Endothelial cell of umbilical vein (primary cell): ENCODE data around the gene GRM5. TPM values are rescaled to one million over a fixed set of nuclear protein-coding genes. Genes with fewer than 3 reads are reported as not detected.

Source experiments
- BruUV-seq: library from RNA; stranded (reverse); fragments of 400-500 nt; replicated peaks from 2 replicates; lab custom pipeline; 2021; lab: Mats Ljungman, UMichigan
- CTCF ChIA-PET: fragments of 300-600, 350-600 bp; sonication (Branson Sonifier 250); formaldehyde crosslinking; loops from one replicate; lab custom pipeline; 2021; ENCODE audit warnings: antibody characterized with exemption, inconsistent platforms; lab: Charles Lee
- POLR2A ChIA-PET: fragments of 300-600, 350-600 bp; sonication (Branson Sonifier 250); formaldehyde crosslinking; loops from one replicate; lab custom pipeline; 2021; ENCODE audit warnings: antibody characterized with exemption, inconsistent platforms; lab: Charles Lee
- DNase-seq: peaks from one replicate; pipeline ENCODE4 v3.0.0-alpha.2; 2011; ENCODE audit warnings: low read depth, low spot score
- FAIRE-seq: peaks from 2 replicates; lab custom pipeline; 2011; peaks lifted over from hg19 to GRCh38; lab: Jason Lieb, UNC
- H2AFZ ChIP-seq: 2 replicates; pipeline ENCODE4 v1.6.0; 2012; ENCODE audit warnings: low read depth, low read length, control low read depth, inconsistent platforms
- H3K27ac ChIP-seq: 2 replicates; pipeline ENCODE4 v1.5.1; 2011; ENCODE audit warnings: low read depth, mild to moderate bottlenecking, control low read depth, low read length, moderate library complexity; ENCODE audit not compliant: insufficient read depth
- H3K27me3 ChIP-seq, 2 experiments: 2 replicates each; pipeline versions ENCODE4 v1.6.0 to v1.6.1; 2011; ENCODE audit warnings: low read length in 2 of 2, mixed read lengths in 1 of 2; ENCODE audit not compliant: control insufficient read depth in 2 of 2, insufficient read depth in 2 of 2
- H3K36me3 ChIP-seq, 2 experiments: 2 replicates in 1 of 2; 3 replicates in 1 of 2; pipeline ENCODE4 v1.5.1; 2011; ENCODE audit warnings: low read length in 2 of 2, mild to moderate bottlenecking in 1 of 2, moderate library complexity in 1 of 2; ENCODE audit not compliant: control insufficient read depth in 2 of 2, insufficient read depth in 2 of 2; ENCODE audit errors: extremely low read depth in 1 of 2
- H3K4me1 ChIP-seq: 3 replicates; pipeline ENCODE4 v1.5.1; 2011; ENCODE audit warnings: mild to moderate bottlenecking, low read length; ENCODE audit not compliant: control insufficient read depth, insufficient read depth; ENCODE audit errors: extremely low read depth
- H3K4me2 ChIP-seq: 2 replicates; pipeline ENCODE4 v1.6.1; 2011; ENCODE audit warnings: low read length, control low read depth, mixed read lengths; ENCODE audit not compliant: insufficient read depth
- H3K4me3 ChIP-seq, 3 experiments: fragments of 200-600 bp in 1 of 3; sonication (generic), shearing (Covaris generic) in 1 of 3; replicated peaks in 1 of 3; 2 replicates each; pipeline ENCODE4 v1.5.1; 2011 to 2016; ENCODE audit warnings: control low read depth in 3 of 3, low read length in 3 of 3, mild to moderate bottlenecking in 2 of 3, inconsistent platforms in 1 of 3, low read depth in 1 of 3, moderate library complexity in 1 of 3; ENCODE audit not compliant: insufficient read depth in 1 of 3
- H3K79me2 ChIP-seq: 2 replicates; pipeline ENCODE4 v1.6.0; 2012; ENCODE audit warnings: low read length, inconsistent platforms; ENCODE audit not compliant: control insufficient read depth, insufficient read depth
- H3K9ac ChIP-seq: replicated peaks from 2 replicates; pipeline ENCODE3; 2011; ENCODE audit warnings: low read length, control low read depth; ENCODE audit not compliant: insufficient read depth; ENCODE audit errors: extremely low read depth
- H3K9me1 ChIP-seq: replicated peaks from 3 replicates; pipeline ENCODE4 v1.6.0; 2011; ENCODE audit warnings: mild to moderate bottlenecking, low read length; ENCODE audit not compliant: control insufficient read depth, insufficient read depth; ENCODE audit errors: extremely low read depth
- H3K9me3 ChIP-seq: replicated peaks from 2 replicates; pipeline ENCODE4 v1.5.1; 2012; ENCODE audit warnings: low read length, inconsistent platforms; ENCODE audit not compliant: control insufficient read depth, insufficient read depth
- H4K20me1 ChIP-seq: replicated peaks from 2 replicates; pipeline ENCODE3; 2011; ENCODE audit warnings: mild to moderate bottlenecking, low read length; ENCODE audit not compliant: control insufficient read depth, insufficient read depth; ENCODE audit errors: extremely low read depth
- CTCF ChIP-seq, 2 donors: IDR thresholded peaks; 1 replicate in 1 of 2; 2 replicates in 1 of 2; pipeline ENCODE4 v1.5.1; 2011; ENCODE audit warnings: low read length in 2 of 2, mild to moderate bottlenecking in 2 of 2, moderate library complexity in 2 of 2, control low read depth in 1 of 2, inconsistent platforms in 1 of 2, low read depth in 1 of 2; ENCODE audit not compliant: insufficient read depth in 1 of 2; ENCODE audit errors: extremely low read depth in 1 of 2
- EZH2 ChIP-seq: IDR thresholded peaks from 2 replicates; pipeline ENCODE4 v1.6.1; 2012; ENCODE audit warnings: borderline replicate concordance, low read depth, mild to moderate bottlenecking, moderate library complexity, low read length, inconsistent platforms; ENCODE audit not compliant: severe bottlenecking
- FOS ChIP-seq: IDR thresholded peaks from 2 replicates; pipeline ENCODE4 v1.6.1; 2011; ENCODE audit warnings: mild to moderate bottlenecking, low read length, moderate library complexity, borderline replicate concordance; ENCODE audit not compliant: insufficient read depth
- GATA2 ChIP-seq: IDR thresholded peaks from 2 replicates; pipeline ENCODE4 v1.7.0; 2011; ENCODE audit warnings: low read depth, mild to moderate bottlenecking, moderate library complexity, mixed read lengths, low read length; ENCODE audit not compliant: insufficient read length, insufficient read depth
- JUN ChIP-seq: IDR thresholded peaks from 2 replicates; pipeline ENCODE4 v1.6.1; 2011; ENCODE audit warnings: borderline replicate concordance, low read depth; ENCODE audit not compliant: insufficient read length, insufficient read depth
- MAX ChIP-seq: IDR thresholded peaks from 2 replicates; pipeline ENCODE4 v1.6.1; 2011; ENCODE audit not compliant: insufficient read depth, insufficient read length
- MYC ChIP-seq: IDR thresholded peaks from one replicate; pipeline ENCODE4 v1.6.1; 2011; ENCODE audit warnings: mild to moderate bottlenecking, low read depth, low read length
- POLR2A ChIP-seq: IDR thresholded peaks from 2 replicates; pipeline ENCODE4 v1.6.1; 2012; ENCODE audit warnings: low read depth, mild to moderate bottlenecking, control low read depth, low read length
- POLR2AphosphoS5 ChIP-seq: IDR thresholded peaks from 2 replicates; pipeline ENCODE4 v1.6.1; 2012; ENCODE audit warnings: low read depth, mild to moderate bottlenecking, control low read depth, low read length, moderate library complexity; ENCODE audit not compliant: insufficient read depth
- dilution Hi-C: fragments of 300-500 bp; cut with MboI; formaldehyde crosslinking; loops from one replicate; pipeline ENCODE4 v1.15.0; 2019; ENCODE audit warnings: low sequenced_read_pairs; ENCODE audit not compliant: extremely low pct_ligation_motif_present
- intact Hi-C: fragments of 100-400 bp; cut with micrococcal nuclease; formaldehyde crosslinking; loops from one replicate; pipeline ENCODE4 v1.10.0; 2022
- polyA plus RNA-seq, 4 experiments: library from polyadenylated mRNA; depleted of rRNA in 3 of 4; stranded (reverse) in 3 of 4; unstranded in 1 of 4; fragments of >200 nt; gene quantifications; 2 replicates each; pipeline versions ENCODE4 v1.2.1 to v1.2.3, GENCODE V29; 2011 to 2012; ENCODE audit warnings: missing spikeins in 1 of 4
- total RNA-seq: library from RNA; stranded (reverse); gene quantifications from 2 replicates; pipeline ENCODE4 v1.2.3, GENCODE V29; 2021

GRM5 gene
- total and polyA plus RNA-seq, 2 donors (not counting 3 experiments of a cell fraction or from before 2014, with no cell fraction given) = 0.10 to 0.11 TPM

DNA sequence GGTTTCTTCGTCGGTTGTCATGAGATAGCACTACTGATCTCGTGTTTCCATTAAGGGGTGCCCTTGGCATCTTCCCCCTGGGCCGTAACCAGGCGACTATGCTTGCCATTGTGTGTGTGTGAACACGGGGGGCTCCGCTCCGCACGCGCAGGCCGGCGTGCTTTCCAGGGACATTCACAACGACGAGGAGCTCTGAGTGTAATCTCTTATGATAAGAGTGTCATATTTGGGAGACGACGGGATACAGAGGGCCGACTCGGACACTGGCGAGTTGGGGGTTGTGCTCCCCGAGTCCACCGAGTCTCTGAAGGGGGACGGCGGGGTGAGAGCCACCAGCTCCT is 557.4 kb downstream of the GRM5 start:
- Histone ChIP-seq H4K20me1 (no peaks in the 10 kb centered on the region), H3K9ac (peak overlapping the region; percentile 2), H2AFZ (peak overlapping the region; percentile 46), H3K4me3 (peak overlapping the region in 2 of 3 experiments; percentile 2 to 47), H3K9me3 (no peaks in the 10 kb centered on the region), H3K4me2 (peak overlapping the region; percentile 41), H3K27ac (no peak overlapping the region), H3K36me3 (no peaks in the 10 kb centered on the region), H3K4me1 (peaks cover 4% of the 10 kb centered on the region), H3K79me2 (no peaks in the 10 kb centered on the region), H3K27me3 (no peaks in the 10 kb centered on the region), H3K9me1 (no peaks in the 10 kb centered on the region)
- ChIA-PET CTCF (interaction anchor here (0.9 to 1.4 kb wide), 4 partner anchors 23 to 151 kb away, joined by 3 to 8 read pairs (median 4); no protein-coding TSS in a partner anchor), POLR2A (no interaction called here)
- FAIRE-seq = no peak
- no TSS peak for BruUV-seq
- dilution Hi-C loops = no loop called here
- TF ChIP-seq GATA2 (no peak), EZH2 (peak; percentile 57)
- peak; percentile 16 for DNase-seq
- intact Hi-C loops = no loop called here

DNA sequence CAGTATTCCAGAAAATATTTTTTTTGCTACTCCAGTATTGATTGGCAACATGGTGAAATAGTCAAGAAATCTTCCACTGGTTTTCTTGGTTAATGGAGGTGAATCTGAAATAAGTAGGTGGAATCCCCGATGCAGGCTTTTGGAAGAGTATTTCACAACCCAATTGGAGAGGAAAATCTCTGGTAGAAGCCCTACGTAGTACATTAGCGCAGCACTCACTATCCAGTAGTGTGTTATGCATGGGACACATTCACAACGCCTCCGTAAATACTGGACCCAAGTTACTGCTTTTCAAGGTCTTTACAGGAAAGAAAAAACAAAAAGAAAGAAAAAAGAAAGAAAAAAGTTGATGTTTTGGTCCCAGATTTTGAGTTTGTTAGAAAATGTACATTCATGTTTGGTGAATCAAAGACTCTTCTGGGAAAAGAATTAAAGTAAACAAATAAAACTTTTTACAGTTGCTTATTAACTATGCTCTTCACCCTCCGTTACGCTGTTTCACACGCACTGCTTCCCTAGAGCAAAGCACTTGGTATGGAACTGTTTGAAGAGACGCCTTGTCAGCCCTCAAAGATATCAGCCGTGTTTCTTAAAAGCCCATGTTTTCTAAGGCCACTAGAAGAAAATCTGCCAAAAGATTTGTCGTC is 557.9 kb downstream of the GRM5 start:
- H3K9me1 ChIP-seq = no peaks in the 10 kb centered on the region
- FAIRE-seq (no peak), DNase-seq (no peak)
- BruUV-seq = TSS peak; percentile 50
- peaks cover 4% of the 10 kb centered on the region for H3K4me1 ChIP-seq
- no peaks in the 10 kb centered on the region for H3K9me3 ChIP-seq
- H3K36me3 ChIP-seq = no peaks in the 10 kb centered on the region
- POLR2A ChIA-PET = no interaction called here
- H3K4me2 ChIP-seq = peak overlapping the region; percentile 41
- no peaks in the 10 kb centered on the region for H4K20me1 ChIP-seq
- no peak for TF ChIP-seq FOS
- TF ChIP-seq MYC = no peak
- no peak for TF ChIP-seq MAX
- TF ChIP-seq JUN = no peak
- no peak for TF ChIP-seq CTCF (IDR thresholded peaks at IDR 0.05; ENCODE audit: extremely low read depth in 1 of 2, insufficient read depth in 1 of 2, low read depth in 1 of 2, low read length in 2 of 2)
- no peak for TF ChIP-seq POLR2AphosphoS5
- no peak for TF ChIP-seq EZH2
- no peak for TF ChIP-seq POLR2A
- TF ChIP-seq GATA2 = no peak
- H3K27me3 ChIP-seq = no peaks in the 10 kb centered on the region
- no peak overlapping the region for H3K27ac ChIP-seq
- peak overlapping the region; percentile 46 for H2AFZ ChIP-seq
- intact Hi-C loops = no loop called here
- no peak overlapping the region for H3K4me3 ChIP-seq
- no peak overlapping the region for H3K9ac ChIP-seq
- no peaks in the 10 kb centered on the region for H3K79me2 ChIP-seq
- dilution Hi-C loops = no loop called here
- CTCF ChIA-PET = interaction anchor here (0.8 to 1.6 kb wide), 5 partner anchors 23 to 151 kb away, joined by 3 to 8 read pairs (median 4); no protein-coding TSS in a partner anchor
